DMS153 (cell line): ENCODE measurements around the gene LRRC27.
"Not testable (repeated sequence)": the region's sequence is repeated elsewhere in the genome, so short reads cannot be mapped to it uniquely, and the experiment has no call there.

Experiments used
- DNase-seq: peaks from one replicate; lab custom pipeline; 2025; lab: John Stamatoyannopoulos, UW

LRRC27 gene

DNA sequence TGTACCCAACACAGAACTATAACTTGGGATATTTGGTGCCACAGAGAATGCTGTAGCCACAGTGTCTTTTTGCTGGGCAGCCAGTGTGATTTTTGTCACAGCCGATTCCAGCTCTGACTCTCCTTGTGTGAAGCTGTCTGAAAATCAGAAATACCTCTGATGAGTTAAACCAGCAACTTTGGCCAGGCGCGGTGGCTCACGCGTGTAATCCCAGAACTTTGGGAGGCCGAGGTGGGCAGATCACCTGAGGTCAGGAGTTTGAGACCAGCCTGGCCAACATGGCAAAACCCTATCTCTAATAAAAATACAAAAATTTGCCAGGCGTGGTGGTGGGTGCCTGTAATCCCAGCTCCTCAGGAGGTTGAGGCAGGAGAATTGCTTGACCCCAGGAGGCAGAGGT is 5.9 kb downstream of the LRRC27 start:
- DNase-seq = not testable (repeated sequence)

DNA sequence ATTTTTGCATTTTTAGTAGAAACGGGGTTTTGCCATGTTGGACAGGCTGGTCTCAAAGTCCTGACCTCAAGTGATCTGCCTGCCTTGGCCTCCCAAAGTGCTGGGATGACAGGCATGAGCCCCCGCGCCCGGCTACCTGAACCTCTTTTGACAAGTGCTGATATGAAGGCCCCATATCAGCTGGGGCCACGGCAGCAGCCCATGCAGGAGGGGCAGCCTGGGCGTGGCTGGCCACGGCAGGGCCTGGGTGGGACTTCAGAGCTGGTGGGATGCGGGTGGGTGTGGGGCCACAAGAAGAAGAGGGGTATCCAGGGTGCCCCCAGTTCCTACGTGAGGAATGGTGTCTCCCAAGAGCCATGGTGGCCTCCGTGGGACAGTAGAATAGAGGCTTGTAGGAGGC is 6.9 kb downstream of the LRRC27 start:
- DNase-seq = no peak

DNA sequence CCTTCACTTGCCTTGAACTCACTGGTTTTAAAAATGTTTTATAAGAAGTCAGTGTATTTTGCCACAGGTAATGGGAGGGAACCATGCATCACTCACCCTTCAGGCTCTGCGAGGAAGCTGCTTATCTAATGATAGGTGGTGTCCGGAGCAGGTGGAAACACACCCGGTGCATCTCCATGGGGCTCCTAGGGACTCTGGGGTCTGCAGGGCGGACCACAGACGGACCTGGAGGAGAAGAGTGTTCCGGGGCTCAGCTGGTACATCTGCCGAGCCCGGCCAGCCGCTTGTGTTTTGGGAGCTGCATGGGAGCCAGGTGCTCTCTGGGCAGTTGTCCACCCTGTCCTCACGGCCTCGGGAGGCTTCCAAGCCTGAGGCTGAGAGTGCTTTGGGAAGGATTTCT is 7.3 kb downstream of the LRRC27 start:
- no peak for DNase-seq

DNA sequence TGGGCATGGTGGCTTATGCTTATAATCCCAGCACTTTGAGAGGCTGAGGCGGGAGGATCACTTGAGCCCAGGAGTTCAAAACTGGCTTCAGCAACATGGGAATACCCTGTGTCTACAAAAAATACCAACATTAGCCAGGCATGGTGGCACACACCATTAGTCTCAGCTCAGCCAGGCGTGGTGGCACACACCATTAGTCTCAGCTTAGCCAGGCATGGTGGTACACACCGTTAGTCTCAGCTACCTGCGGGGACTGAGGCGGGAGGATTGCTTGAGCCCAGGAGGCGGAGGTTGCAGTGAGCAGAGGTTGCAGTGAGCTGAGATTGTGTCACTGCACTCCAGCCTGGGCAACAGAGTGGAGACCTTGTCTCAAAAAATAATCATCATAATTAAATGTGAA is 9.0 kb downstream of the LRRC27 start:
- no peak for DNase-seq

DNA sequence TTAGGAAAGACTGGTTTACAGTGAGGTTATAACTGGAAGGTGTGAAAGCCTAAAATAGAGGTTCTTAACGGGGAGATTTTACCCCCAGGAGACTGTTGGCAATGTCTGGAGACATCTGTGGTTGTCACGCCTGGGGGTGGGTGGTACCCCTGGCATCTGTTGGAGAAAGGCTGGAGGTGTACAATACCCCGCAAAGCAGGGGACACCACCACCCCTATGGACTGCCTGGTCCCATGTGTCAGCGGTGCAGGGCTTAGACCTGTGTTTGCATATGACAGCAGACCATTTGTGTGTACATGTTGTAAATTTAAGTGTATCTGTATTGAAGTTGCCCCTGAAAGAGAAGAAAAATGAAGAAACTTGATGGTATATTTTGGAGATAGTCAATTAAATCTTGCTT is 9.8 kb downstream of the LRRC27 start:
- DNase-seq = no peak

DNA sequence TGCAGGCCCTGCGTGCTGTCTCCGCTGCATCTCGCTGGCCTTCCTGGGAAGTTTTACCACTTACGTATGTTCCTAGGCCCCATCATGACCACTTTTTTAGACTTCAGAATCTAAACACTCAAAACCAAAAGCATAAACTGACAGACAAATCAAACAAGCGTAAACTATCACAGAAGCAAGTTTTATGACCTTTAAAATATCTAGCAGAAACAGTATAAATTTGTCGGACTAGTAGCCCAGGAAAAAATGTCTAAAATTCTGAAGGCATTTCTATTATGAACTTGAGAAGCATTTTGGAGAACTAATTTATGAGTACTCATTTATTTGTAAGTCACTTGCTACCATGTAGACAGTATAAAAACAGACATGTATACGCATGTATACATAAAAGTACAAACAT is 10.6 kb downstream of the LRRC27 start:
- no peak for DNase-seq

DNA sequence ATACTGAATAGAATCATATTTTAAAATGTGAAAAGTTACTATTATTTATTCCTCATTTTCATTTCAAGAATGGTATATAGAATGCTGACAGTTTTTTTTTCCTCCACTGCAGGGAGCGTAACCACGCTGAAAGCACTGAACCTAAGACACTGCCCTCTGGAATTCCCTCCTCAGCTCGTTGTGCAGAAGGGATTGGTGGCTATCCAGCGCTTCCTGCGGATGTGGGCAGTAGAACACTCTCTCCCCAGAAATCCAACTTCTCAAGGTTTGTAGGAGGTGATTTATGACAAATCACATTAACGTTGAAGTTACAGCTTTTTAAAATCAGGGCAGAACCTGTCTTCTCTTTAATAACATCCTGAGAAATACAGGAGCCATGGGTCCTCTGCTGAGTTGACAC is 12.4 kb downstream of the LRRC27 start:
- DNase-seq = no peak

DNA sequence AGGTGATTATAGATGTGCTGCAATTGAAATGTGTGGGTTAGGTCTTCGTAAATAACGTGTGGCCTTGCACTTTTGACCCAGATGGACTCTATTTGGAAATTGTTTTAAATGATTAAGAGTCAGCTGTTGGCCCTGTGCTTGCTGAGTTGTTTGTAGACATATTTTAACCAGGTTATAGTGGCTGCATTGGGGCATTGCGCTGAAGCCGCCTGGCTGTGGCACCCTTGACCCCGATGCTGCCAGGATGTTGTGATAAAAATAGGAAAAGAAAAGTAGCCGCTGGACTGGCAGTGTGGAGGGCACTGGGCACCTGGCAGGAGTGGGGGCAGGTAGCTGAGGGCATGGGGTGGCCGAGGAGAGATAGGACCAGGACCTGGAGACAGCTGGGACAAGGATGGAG is 13.4 kb downstream of the LRRC27 start:
- DNase-seq = no peak

DNA sequence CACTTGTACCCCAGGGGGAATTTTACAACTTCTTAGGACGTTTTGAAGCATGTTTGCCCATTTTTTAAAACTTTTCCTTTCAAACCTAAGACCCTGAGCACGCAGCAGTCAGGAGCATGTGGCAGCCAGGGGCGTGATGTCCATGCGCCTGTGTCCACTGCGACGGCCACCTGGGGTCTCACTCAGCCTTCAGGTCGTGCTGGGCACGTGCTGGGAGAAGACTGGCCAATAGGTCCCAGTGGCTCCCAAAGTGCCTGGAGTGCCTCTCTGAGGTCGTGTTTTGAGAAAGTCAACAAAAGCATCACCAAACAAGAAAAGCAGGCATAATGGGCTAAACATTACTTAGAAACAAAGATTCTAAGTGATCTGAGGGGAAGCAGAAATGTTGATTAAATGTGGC is 14.8 kb downstream of the LRRC27 start:
- DNase-seq = no peak

DNA sequence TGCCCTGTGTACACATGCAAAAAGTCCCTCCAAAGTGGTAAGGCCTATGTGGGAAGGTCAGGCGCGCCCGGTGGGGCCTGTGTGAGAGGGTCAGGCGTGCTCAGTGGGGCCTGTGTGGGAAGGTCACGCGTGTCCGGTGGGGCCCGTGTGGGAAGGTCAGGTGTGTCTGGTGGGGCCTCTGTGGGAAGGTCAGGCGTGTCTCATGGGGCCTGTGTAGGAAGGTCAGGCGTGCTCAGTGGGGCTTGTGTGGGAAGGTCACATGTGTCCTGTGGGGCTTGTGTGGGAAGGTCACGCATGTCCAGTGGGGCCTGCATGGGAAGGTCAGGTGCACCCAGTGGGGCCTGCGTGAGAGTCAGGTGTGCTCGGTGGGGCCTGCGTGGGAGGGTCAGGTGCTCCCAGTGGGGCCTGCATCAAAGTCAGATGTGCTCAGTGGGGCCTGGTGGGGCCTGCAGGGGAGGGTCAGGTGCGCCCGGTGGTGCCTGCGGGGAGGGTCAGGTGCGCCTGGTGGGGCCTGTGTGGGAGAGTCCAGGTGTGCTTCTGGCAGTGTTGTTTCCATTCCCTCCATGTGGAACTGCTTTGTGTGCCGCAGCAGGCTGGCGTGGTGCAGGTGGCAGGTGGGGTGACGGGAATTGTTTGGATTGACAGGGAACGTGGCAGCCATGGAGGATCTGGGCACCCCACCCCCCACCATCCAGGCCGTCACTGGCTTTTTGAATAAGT is 15.4 kb downstream of the LRRC27 start:
- DNase-seq = no peak

DNA sequence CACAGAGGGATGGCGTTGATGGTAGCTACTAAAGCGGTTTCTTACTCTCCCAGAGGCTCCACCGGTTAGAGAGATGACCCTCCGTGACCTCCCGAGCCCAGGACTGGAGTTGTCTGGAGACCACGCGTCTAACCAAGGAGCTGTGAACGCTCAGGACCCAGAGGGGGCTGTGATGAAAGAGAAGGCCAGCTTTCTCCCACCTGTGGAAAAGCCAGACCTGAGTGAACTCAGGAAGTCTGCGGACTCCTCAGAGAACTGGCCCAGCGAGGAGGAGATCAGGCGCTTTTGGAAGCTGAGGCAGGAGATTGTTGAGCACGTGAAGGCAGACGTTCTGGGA is 15.9 kb downstream of the LRRC27 start:
- DNase-seq = no peak

DNA sequence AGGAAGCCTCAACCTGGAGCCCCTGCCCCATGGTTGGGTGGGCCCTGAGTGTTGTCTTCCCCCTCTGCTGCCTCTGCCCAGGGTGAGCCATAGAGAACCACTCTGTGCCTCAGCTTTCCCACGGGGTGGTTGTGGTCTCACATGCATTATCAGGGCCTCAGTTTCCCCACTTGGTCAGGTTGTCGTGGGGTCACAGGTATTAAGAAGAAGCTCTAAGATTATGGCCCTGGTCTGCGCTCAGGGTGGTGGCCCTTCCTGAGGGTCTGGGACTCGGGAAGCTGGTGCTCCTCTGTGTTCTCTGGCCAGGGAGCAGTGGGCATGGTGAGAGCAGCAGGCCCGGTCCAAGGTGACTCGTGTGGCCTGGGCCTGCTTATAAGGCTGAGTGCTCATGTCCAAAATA is 17.8 kb downstream of the LRRC27 start:
- no peak for DNase-seq

DNA sequence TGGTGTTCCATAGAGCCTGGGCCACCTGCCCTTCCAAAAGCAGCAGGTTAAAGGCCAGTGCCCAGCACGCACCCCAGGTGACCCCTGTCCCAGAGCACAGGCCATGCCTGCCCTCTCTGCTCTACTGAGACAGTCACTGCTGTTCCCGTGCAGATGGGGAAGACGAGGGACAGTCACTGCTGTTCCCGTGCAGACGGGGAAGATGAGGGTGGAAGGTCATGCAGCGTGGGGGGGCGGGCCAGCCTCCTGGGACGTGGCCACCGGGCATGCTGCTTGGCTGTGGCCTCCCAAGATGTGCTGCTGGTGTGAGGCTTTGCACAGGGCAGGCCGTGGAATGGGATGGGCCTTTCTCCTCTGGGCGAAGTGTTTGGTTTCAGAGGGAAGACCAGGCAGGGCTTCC is 18.4 kb downstream of the LRRC27 start:
- DNase-seq = no peak

DNA sequence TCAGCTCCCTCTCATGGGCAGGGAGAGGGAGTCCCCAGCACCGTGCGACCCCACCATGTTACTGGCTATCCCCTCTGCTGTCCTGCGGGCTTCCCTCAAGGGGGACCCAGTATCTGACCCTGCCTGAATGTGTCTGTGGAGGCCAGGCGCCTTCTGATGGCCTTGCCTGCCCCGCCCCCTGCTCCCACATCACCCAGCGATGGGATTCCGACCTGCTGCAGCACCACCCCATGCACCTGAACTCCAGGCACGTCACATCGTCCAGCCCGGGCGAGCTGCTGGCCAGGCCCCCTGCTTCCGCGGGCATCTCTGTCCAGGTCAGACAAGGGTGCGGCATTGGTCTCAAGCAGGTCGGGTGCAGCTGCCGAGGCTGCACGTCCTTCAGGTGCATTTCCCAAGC is 19.0 kb downstream of the LRRC27 start:
- DNase-seq = no peak

DNA sequence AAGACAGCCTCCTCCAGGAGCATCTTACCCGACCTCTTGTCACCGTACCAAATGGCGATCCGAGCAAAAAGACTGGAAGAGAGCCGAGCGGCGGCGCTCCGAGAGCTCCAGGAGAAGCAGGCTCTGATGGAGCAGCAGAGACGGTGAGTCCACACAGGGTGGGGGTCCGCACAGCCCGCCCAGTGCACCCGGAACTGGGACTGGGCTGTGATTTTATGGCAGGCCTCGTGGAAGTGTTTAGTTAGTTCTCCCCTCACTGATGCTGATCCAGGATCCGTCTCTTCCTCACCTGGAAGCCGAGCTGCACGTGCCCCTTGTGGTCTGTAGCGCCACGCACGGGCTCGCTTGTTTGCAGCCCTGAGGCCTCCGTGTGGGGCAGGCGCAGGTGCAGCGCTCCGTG is 19.6 kb downstream of the LRRC27 start:
- DNase-seq = no peak

DNA sequence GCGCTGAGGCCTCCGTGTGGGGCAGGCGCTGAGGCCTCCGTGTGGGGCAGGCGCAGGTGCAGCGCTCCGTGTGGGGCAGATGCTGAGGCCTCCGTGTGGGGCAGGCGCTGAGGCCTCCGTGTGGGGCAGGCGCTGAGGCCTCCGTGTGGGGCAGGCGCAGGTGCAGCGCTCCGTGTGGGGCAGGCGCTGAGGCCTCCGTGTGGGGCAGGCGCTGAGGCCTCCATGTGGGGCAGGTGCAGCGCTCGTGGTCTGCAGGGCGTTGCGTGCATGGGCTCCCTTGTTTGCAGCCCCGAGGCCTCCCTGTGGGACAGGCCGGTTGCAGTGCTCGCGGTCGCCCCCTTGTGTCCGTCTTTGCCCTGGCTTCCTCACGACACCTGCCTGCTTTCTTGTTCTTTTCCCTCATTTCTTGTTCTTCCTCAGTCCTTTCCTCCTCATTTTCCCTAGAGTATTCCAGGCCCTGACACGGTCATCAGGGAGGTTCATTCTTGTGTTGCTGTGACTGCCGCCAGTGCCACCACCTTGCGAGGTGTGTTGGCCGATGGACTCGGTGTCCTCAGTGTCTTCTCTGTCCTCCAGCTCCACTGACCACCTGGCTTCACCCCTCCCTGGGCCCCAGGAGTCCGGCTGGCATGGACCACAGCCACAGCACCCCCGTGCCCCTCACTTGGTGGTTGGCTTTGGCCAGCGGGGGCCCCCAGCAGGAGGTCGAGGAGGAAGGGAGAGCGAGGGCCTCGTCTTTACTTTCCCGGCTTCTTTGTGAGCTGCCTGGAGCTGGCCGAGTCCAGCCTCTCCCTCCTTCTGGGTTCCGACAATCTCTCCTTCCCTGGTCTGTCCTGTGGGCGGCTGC is 20.7 kb downstream of the LRRC27 start:
- not testable (repeated sequence) for DNase-seq

DNA sequence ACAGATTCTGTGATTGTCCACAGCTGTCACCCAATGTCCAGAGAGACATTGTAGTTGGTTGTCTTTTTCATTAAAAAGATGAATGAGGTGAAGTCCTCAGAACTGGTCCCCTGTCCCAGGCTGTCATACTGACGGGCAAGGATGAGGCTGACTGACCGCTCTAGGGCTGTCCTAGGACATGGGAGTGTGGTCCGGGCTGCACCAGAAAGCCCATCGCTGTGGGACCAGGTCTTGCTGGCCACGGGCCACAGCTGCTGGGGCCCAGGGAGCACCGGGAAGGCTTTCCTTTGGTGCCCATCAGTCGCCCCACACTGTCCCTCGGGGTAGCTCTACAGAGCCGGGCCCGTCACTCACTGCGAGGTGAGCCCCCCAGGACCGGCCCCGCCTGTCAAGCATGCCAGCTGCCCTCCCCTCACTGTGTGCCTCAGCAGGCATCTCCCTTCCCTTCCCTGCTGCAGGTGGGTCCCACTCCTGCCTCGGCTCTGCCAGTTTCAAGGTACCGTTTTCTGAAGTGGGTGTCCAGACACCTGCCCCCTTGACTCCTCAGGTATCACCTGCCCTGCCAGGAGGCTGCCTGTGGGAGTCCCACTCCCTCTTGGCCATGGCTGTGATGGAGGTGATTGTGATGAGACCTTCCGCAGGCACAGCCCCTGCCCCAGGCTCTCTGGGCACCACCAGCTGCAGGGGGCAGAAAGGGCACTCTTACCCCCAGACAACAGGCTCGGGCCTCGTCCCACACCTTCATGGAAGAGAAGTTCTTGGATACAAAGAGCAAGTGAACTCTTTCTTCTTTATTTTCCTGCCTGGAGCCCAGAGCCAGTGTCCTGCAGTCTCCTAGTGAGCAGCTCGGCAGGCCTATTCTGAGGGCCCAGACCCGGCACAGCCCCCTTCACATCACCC is 21.7 kb downstream of the LRRC27 start:
- no peak for DNase-seq

DNA sequence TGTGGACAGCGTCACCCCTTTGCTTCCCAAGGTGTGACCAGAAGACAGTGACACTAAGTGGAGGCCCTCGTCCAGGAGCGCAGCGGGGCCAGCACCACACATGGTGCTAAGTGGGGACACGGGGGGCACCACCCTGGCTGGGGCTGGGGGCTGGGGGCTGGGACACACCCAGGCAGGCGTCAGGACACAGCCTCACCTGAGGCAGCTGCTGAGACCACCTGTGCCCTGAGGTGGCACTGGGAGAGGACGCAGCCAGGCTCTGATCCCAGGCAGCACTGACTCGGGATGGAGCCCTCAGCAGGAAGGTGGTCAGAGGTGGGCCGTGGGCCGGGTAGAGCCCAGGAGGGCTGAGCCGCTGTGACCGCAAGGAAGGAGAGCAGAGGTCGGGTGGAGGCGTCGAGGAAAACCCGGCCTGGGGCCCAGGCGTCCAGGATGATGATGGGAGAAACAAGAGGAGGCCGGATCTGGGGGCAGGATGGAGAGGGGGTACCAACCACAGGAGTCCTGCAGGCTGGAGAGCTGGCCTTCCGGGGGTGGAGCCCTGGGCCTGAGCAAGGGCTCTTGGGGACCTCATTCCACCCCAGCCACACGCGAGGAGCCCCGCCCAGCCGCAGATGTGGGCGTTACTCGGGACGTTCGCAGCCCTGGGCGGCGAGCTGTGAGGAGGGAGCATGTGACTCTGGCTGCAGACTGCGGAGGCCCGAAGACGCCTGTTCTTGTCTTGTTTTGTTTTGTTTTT is 22.5 kb downstream of the LRRC27 start:
- no peak for DNase-seq

DNA sequence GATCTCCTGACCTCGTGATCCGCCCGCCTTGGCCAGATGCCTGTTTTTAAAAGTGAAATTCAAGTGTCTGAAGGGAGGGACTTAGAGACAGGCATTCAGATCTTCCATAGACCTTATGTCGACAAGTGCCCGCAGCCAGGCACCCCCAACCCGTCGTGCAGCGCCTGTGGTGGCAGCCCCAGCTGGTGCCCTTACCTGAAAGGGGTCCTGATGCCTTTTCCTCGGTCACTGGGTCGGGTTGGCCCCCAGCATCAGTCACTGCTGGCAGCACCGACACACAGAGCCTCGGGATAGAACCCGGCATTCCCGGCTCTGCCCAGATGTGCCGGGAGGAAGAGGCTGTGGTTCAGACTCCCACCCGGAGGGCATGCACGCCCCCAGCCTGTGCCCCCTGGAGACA is 23.3 kb downstream of the LRRC27 start:
- DNase-seq = no peak

DNA sequence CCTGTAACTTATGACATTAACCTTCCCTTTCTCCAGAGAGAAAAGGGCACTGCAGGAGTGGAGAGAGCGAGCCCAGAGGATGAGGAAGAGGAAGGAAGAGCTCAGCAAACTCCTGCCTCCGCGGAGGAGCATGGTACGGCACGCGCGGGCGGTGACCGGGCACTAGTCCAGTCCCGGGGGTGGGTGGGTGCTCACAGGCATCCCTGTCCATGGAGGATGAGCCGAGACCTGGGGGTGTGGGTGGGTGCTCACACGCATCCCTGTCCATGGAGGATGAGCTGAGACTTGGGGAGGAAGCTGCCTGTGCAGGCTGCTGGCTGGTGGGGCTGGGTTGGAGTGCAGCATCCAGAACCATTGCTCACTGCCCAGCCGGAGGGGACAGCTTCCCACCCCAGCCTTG is 23.8 kb downstream of the LRRC27 start:
- DNase-seq = no peak

DNA sequence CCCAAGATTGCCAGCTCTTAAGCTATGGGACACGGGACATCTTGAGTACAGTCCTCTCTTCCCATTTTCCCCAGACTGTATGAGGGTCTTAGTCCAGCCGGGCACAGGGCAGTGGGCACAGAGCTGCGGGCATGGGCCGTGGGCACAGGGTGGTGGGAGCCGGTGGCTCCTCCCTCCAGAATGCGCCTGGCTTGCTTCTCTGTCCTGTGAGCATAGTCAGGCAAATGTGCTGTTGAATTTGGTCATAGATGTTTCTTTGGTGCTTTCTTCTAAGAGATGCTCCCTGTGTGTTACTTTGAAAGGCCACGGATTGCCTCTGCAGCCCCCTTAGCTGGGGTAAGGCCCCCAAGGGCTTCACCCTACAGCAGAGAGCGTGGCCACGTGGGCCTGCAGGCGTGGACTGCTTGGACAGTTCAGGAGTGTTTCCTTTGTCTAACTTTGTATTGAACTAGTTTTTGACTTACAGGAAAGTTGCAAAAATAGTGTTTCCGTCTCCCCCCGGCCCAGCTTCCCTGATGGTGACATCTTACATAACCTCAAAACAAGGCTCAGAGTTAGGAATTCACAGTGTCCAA is 24.7 kb downstream of the LRRC27 start:
- DNase-seq = no peak
